ENCODE results near the gene TSPAN31. TPM values are rescaled to one million over a fixed set of nuclear protein-coding genes. Genes with fewer than 3 reads are reported as not detected.
A peak's percentile ranks its signal among the peaks of the same experiment; 100 is the strongest.

Gene TSPAN31
- total and polyA plus RNA-seq, 9 of the 15 experiments (the other 6 are each of a cell fraction or from before 2014, with no cell fraction given) = 11.3 to 26.4 (median 14.3) TPM

DNA sequence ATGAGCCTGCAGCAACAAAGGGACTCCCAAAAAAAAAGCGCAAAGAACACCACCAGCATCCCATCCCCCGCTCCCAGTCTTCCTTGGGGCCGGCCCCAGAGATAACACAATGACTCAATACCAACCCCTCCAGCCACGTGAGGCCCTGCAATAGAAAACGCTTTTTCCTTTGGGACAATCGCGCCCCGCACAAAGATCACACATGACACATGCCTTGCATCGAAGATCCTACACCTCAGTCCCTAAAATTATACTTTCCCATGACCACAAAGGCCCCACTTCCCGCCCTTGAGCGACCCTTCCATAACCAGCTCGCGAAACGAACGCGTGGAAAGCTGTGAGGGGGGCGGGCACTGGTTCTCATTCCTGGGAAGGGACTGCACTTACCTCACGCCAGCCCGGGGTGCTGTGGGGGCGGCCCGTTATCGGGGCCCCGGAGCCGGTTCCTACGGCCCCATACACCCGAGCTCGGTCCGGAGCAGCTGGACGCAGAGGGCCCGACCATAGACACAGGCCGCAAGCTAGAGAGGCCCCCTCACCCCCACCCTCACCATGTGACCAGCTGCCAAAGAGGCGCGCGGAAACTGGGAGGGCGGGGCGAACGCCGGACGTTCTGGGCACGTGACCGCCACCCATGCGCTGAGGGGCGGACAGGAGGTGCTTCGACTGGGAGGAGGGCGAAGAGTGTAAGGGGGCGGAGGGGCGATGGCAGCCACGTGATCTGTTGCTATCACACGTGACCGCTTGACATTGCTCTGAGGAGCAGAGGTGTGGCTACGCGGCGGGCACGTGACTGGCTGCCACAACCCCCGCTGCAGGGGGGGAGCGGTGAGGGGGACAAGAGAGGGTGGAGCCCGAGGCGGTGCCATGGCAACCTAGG lies 7.2 kb downstream of the TSPAN31 start, which contains the start of gene CDK4 (continued):
- TF ChIP-seq MED1 (CRISPR knock-in tag; IDR thresholded peaks at IDR 0.05; ENCODE audit: borderline replicate concordance) (no peak), POLR2AphosphoS5 (IDR thresholded peaks at IDR 0.05; ENCODE audit: control insufficient read depth, insufficient read depth, low read depth, low read length) (peak; percentile 81), ZEB2 (IDR thresholded peaks at IDR 0.05) (peak; percentile 28; the same call in 1 of the 2 replicates), ZFP36 (IDR thresholded peaks at IDR 0.05; ENCODE audit: low read depth, low read length, partially characterized antibody) (no peak), HDAC1 (IDR thresholded peaks at IDR 0.05) (peak in 1 of 2 experiments; percentile 92; a peak in 2 of 4 replicates), BRD4 (IDR thresholded peaks at IDR 0.05) (no peak; the same call in 1 of the 2 replicates), GATAD2A (IDR thresholded peaks at IDR 0.05) (no peak), ZNF696 (CRISPR knock-in tag; conservative IDR thresholded peaks at IDR 0.05) (no peak), E2F3 (CRISPR knock-in tag; IDR thresholded peaks at IDR 0.05) (peak; percentile 83), SRSF3 (IDR thresholded peaks at IDR 0.05; ENCODE audit: insufficient read depth, low read length) (no peak), SIX5 (IDR thresholded peaks at IDR 0.05; ENCODE audit: borderline replicate concordance in 1 of 2, insufficient read depth in 1 of 2, low read depth in 1 of 2, low read length in 2 of 2) (no peak), ZNF644 (tag; IDR thresholded peaks at IDR 0.05; ENCODE audit: low read depth) (peak; percentile 75; the same call in 1 of the 2 replicates), GABPB1 (CRISPR knock-in tag; IDR thresholded peaks at IDR 0.05) (peak; percentile 91), FOSL1 (tag; conservative IDR thresholded peaks at IDR 0.05) (peak; percentile 98), ILF3 (IDR thresholded peaks at IDR 0.05; ENCODE audit: borderline replicate concordance) (no peak), MYBL2 (IDR thresholded peaks at IDR 0.05; ENCODE audit: low read depth) (no peak), MYBL2 (CRISPR knock-in tag; IDR thresholded peaks at IDR 0.05; ENCODE audit: borderline replicate concordance) (no peak), ZNF24 (IDR thresholded peaks at IDR 0.05) (no peak), GABPB2 (CRISPR knock-in tag; conservative IDR thresholded peaks at IDR 0.05) (no peak), HOXB6 (CRISPR knock-in tag; IDR thresholded peaks at IDR 0.05; ENCODE audit: borderline replicate concordance) (no peak), SREBF2 (CRISPR knock-in tag; IDR thresholded peaks at IDR 0.05) (peak; percentile 62; the same call in 1 of the 2 replicates), NFE2L1 (tag; IDR thresholded peaks at IDR 0.05; ENCODE audit: borderline replicate concordance, low read depth) (no peak), TBL1XR1 (IDR thresholded peaks at IDR 0.05; ENCODE audit: low read length in 2 of 2) (peak in 1 of 2 experiments; percentile 36; a peak in 2 of 4 replicates), CAMTA2 (CRISPR knock-in tag; conservative IDR thresholded peaks at IDR 0.05) (no peak)
- TF ChIP-seq, protein P1, sequence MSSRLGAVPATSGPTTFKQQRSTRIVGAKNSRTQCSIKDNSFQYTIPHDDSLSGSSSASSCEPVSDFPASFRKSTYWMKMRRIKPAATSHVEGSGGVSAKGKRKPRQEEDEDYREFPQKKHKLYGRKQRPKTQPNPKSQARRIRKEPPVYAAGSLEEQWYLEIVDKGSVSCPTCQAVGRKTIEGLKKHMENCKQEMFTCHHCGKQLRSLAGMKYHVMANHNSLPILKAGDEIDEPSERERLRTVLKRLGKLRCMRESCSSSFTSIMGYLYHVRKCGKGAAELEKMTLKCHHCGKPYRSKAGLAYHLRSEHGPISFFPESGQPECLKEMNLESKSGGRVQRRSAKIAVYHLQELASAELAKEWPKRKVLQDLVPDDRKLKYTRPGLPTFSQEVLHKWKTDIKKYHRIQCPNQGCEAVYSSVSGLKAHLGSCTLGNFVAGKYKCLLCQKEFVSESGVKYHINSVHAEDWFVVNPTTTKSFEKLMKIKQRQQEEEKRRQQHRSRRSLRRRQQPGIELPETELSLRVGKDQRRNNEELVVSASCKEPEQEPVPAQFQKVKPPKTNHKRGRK (tag; IDR thresholded peaks at IDR 0.05) = no peak
- TF ChIP-seq, protein P2, sequence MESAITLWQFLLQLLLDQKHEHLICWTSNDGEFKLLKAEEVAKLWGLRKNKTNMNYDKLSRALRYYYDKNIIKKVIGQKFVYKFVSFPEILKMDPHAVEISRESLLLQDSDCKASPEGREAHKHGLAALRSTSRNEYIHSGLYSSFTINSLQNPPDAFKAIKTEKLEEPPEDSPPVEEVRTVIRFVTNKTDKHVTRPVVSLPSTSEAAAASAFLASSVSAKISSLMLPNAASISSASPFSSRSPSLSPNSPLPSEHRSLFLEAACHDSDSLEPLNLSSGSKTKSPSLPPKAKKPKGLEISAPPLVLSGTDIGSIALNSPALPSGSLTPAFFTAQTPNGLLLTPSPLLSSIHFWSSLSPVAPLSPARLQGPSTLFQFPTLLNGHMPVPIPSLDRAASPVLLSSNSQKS (CRISPR knock-in tag; IDR thresholded peaks at IDR 0.05) = no peak
- TF ChIP-seq, protein P3, sequence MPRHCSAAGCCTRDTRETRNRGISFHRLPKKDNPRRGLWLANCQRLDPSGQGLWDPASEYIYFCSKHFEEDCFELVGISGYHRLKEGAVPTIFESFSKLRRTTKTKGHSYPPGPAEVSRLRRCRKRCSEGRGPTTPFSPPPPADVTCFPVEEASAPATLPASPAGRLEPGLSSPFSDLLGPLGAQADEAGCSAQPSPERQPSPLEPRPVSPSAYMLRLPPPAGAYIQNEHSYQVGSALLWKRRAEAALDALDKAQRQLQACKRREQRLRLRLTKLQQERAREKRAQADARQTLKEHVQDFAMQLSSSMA (CRISPR knock-in tag; IDR thresholded peaks at IDR 0.05) = no peak; the same call in 1 of the 2 replicates

All from K562 (cell line).